Measurements from ENCODE around the gene SFTPA1. TPM values are rescaled to one million over a fixed set of nuclear protein-coding genes. Genes with fewer than 3 reads are reported as not detected.

The SFTPA1 gene
- total and polyA plus RNA-seq, 2 of the 13 experiments (the other 11 are each of a cell fraction or from before 2014, with no cell fraction given), result not detected

DNA sequence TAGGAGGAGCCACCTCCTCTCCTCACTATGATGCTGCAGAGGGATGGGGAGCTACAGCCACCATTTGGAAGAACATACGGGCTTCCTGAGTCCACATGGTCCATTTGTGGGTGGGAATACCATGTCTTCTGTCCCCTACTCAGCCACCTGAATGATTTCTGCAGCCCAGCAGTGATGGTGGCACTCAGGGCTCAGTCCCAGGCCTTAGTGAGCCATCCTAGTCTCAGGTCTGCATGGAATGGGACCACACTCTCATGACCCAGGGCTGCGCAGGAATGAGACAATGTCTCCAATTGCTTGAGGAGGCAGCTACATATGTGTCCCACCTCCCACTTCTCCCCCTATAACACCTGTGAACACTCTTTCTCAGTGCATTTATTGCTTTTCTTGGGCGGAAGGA lies 4.8 kb downstream of the SFTPA1 start:
- no peaks in the 10 kb centered on the region for H3K4me1 ChIP-seq (ENCODE audit: insufficient read depth, low read length)
- in situ Hi-C loops (cut with HindIII; ENCODE audit: extremely low pct_ligation_motif_present, low pct_unique_long_range_greater_than_20kb), result no loop called here

DNA sequence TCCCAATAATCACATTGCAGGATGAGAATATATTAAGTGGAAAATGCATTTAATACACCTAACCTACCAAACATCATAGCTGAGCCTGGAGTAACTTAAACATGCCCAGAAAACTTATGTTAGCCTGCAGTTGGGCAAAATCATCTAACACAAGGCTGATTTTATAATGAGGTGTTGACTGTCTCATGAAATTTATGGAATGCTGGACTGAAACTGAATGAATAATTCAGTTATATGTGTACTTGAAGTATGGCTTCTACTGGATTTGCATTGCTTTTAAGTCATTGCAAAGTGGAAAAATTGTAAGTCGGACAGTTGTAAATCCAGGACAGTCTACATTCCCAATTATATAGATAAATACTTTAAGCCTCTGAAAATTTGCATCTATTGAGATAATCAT lies 5.4 kb downstream of the SFTPA1 start:
- WGBS (ENCODE audit: low lambda C conversion rate), result 27% methylated on average over 1 of the region's 1 CpG
- POLR2A ChIA-PET, result no interaction called here
- no peak overlapping the region for H3K4me2 ChIP-seq (ENCODE audit: low read depth, low read length)
- no peaks in the 10 kb centered on the region for H3K79me2 ChIP-seq (ENCODE audit: insufficient read depth, low read length)
- H3K27ac ChIP-seq (ENCODE audit: extremely low read length, insufficient read depth, low read length), result no peak overlapping the region
- no peaks in the 10 kb centered on the region for H3K9me3 ChIP-seq (ENCODE audit: low read length)
- no peaks in the 10 kb centered on the region for H3K4me1 ChIP-seq (ENCODE audit: insufficient read depth, low read length)
- in situ Hi-C loops (cut with HindIII; ENCODE audit: extremely low pct_ligation_motif_present, low pct_unique_long_range_greater_than_20kb), result no loop called here
- DNase-seq (ENCODE audit: low spot score) (no peak), FAIRE-seq (no peak), ATAC-seq (no peak)
- peaks cover 1 to 12% of the 10 kb centered on the region in 2 experiments; a peak in 3 of 5 replicates for H3K27me3 ChIP-seq (ENCODE audit: control insufficient read depth in 1 of 2, insufficient read depth in 2 of 2, low read length in 2 of 2)
- H3K9ac ChIP-seq (ENCODE audit: insufficient read depth, low read depth, low read length), result no peak overlapping the region
- CTCF ChIA-PET (ENCODE audit: low intra/inter-chr PET ratio, low total read pairs), result no interaction called here
- no peak overlapping the region for H2AFZ ChIP-seq (ENCODE audit: low read length)
- H4K20me1 ChIP-seq (ENCODE audit: insufficient read depth, low read length), result no peaks in the 10 kb centered on the region
- no peak overlapping the region for H3K4me3 ChIP-seq (replicated peaks in 1 of 3; ENCODE audit: insufficient read depth in 1 of 3, low read depth in 2 of 3, low read length in 3 of 3)
- intact Hi-C loops (cut with micrococcal nuclease; ENCODE audit: unreplicated experiment), result no loop called here
- no TSS peak for BruUV-seq (replicated peaks)
- H3K36me3 ChIP-seq (replicated peaks in 1 of 2; ENCODE audit: control insufficient read depth in 1 of 2, insufficient read depth in 2 of 2, low read length in 2 of 2), result no peaks in the 10 kb centered on the region
- TF ChIP-seq, protein P1, sequence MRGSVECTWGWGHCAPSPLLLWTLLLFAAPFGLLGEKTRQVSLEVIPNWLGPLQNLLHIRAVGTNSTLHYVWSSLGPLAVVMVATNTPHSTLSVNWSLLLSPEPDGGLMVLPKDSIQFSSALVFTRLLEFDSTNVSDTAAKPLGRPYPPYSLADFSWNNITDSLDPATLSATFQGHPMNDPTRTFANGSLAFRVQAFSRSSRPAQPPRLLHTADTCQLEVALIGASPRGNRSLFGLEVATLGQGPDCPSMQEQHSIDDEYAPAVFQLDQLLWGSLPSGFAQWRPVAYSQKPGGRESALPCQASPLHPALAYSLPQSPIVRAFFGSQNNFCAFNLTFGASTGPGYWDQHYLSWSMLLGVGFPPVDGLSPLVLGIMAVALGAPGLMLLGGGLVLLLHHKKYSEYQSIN (CRISPR knock-in tag; IDR thresholded peaks at IDR 0.05; ENCODE audit: borderline replicate concordance), result no peak
- TF ChIP-seq, protein P2, sequence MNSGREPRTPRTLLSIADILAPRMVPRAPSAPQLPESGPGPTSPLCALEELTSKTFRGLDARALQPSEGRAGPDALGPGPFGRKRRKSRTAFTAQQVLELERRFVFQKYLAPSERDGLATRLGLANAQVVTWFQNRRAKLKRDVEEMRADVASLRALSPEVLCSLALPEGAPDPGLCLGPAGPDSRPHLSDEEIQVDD (CRISPR knock-in tag; IDR thresholded peaks at IDR 0.05; ENCODE audit: borderline replicate concordance), result no peak
- TF ChIP-seq RELA (CRISPR knock-in tag; IDR thresholded peaks at IDR 0.05) (no peak), ZNF616 (CRISPR knock-in tag; IDR thresholded peaks at IDR 0.05; ENCODE audit: low read depth) (no peak), ZNF777 (CRISPR knock-in tag; IDR thresholded peaks at IDR 0.05) (no peak), ZNF562 (CRISPR knock-in tag; IDR thresholded peaks at IDR 0.05; ENCODE audit: borderline replicate concordance) (no peak)
- TF ChIP-seq, protein P3, sequence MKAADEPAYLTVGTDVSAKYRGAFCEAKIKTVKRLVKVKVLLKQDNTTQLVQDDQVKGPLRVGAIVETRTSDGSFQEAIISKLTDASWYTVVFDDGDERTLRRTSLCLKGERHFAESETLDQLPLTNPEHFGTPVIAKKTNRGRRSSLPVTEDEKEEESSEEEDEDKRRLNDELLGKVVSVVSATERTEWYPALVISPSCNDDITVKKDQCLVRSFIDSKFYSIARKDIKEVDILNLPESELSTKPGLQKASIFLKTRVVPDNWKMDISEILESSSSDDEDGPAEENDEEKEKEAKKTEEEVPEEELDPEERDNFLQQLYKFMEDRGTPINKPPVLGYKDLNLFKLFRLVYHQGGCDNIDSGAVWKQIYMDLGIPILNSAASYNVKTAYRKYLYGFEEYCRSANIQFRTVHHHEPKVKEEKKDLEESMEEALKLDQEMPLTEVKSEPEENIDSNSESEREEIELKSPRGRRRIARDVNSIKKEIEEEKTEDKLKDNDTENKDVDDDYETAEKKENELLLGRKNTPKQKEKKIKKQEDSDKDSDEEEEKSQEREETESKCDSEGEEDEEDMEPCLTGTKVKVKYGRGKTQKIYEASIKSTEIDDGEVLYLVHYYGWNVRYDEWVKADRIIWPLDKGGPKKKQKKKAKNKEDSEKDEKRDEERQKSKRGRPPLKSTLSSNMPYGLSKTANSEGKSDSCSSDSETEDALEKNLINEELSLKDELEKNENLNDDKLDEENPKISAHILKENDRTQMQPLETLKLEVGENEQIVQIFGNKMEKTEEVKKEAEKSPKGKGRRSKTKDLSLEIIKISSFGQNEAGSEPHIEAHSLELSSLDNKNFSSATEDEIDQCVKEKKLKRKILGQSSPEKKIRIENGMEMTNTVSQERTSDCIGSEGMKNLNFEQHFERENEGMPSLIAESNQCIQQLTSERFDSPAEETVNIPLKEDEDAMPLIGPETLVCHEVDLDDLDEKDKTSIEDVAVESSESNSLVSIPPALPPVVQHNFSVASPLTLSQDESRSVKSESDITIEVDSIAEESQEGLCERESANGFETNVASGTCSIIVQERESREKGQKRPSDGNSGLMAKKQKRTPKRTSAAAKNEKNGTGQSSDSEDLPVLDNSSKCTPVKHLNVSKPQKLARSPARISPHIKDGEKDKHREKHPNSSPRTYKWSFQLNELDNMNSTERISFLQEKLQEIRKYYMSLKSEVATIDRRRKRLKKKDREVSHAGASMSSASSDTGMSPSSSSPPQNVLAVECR (CRISPR knock-in tag; IDR thresholded peaks at IDR 0.05; ENCODE audit: borderline replicate concordance), result no peak

More for the DNA sequence above, 4.8 kb downstream of the SFTPA1 start:
- DNase-seq (ENCODE audit: low spot score) (no peak), FAIRE-seq (no peak), ATAC-seq (no peak)
- ChIA-PET POLR2A (no interaction called here), CTCF (ENCODE audit: low intra/inter-chr PET ratio, low total read pairs) (no interaction called here)
- peaks cover 1 to 16% of the 10 kb centered on the region in 2 experiments; a peak in 3 of 5 replicates for H3K27me3 ChIP-seq (ENCODE audit: control insufficient read depth in 1 of 2, insufficient read depth in 2 of 2, low read length in 2 of 2)
- H3K36me3 ChIP-seq (replicated peaks in 1 of 2; ENCODE audit: control insufficient read depth in 1 of 2, insufficient read depth in 2 of 2, low read length in 2 of 2), result no peaks in the 10 kb centered on the region
- no TSS peak for BruUV-seq (replicated peaks)
- intact Hi-C loops (cut with micrococcal nuclease; ENCODE audit: unreplicated experiment), result no loop called here
- WGBS (ENCODE audit: low lambda C conversion rate), result 50% methylated on average over 2 of the region's 3 CpGs
- H3K79me2 ChIP-seq (ENCODE audit: insufficient read depth, low read length), result no peaks in the 10 kb centered on the region
- no peak overlapping the region for H2AFZ ChIP-seq (ENCODE audit: low read length)
- no peak overlapping the region for H3K4me3 ChIP-seq (replicated peaks in 1 of 3; ENCODE audit: insufficient read depth in 1 of 3, low read depth in 2 of 3, low read length in 3 of 3)
- no peak overlapping the region for H3K4me2 ChIP-seq (ENCODE audit: low read depth, low read length)
- no peaks in the 10 kb centered on the region for H3K9me3 ChIP-seq (ENCODE audit: low read length)
- H4K20me1 ChIP-seq (ENCODE audit: insufficient read depth, low read length), result no peaks in the 10 kb centered on the region
- TF ChIP-seq, protein P4, sequence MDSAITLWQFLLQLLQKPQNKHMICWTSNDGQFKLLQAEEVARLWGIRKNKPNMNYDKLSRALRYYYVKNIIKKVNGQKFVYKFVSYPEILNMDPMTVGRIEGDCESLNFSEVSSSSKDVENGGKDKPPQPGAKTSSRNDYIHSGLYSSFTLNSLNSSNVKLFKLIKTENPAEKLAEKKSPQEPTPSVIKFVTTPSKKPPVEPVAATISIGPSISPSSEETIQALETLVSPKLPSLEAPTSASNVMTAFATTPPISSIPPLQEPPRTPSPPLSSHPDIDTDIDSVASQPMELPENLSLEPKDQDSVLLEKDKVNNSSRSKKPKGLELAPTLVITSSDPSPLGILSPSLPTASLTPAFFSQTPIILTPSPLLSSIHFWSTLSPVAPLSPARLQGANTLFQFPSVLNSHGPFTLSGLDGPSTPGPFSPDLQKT (CRISPR knock-in tag; IDR thresholded peaks at IDR 0.05; ENCODE audit: borderline replicate concordance), result no peak
- TF ChIP-seq PAF1 (CRISPR knock-in tag; IDR thresholded peaks at IDR 0.05) (no peak), ZMYM3 (CRISPR knock-in tag; IDR thresholded peaks at IDR 0.05) (no peak)
- no peak overlapping the region for H3K9ac ChIP-seq (ENCODE audit: insufficient read depth, low read depth, low read length)
- no peak overlapping the region for H3K27ac ChIP-seq (ENCODE audit: extremely low read length, insufficient read depth, low read length)
